OCI-LY7 (cell line): Measurements from ENCODE around the gene NECAB2. TPM values are rescaled to one million over a fixed set of nuclear protein-coding genes. Genes with fewer than 3 reads are reported as not detected.

Source experiments
- BruUV-seq: library from RNA; stranded (reverse); fragments of 400-500 nt; replicated peaks from 2 replicates; lab custom pipeline; 2021; lab: Mats Ljungman, UMichigan
- CTCF ChIA-PET: fragments of 300-600 bp; sonication (Branson Sonifier 250); formaldehyde crosslinking; loops from one replicate; lab custom pipeline; 2022; ENCODE audit warnings: antibody characterized with exemption; ENCODE audit not compliant: unreplicated experiment; lab: Charles Lee
- POLR2A ChIA-PET: fragments of 300-600 bp; sonication (Branson Sonifier 250); formaldehyde crosslinking; loops from one replicate; lab custom pipeline; 2022; ENCODE audit warnings: antibody characterized with exemption; lab: Charles Lee
- DNase-seq: peaks from one replicate; pipeline ENCODE4 v3.0.0-alpha.2; 2015; ENCODE audit warnings: low spot score
- H2AFZ ChIP-seq: fragments of 200-600 bp; sonication (generic), shearing (Covaris generic); 2 replicates; pipeline ENCODE4 v1.6.1; 2014; ENCODE audit warnings: mild to moderate bottlenecking, antibody characterized with exemption, low read length, moderate library complexity
- H3K27ac ChIP-seq: fragments of 200-600 bp; sonication (generic); 2 replicates; pipeline ENCODE4 v1.5.1; 2014; ENCODE audit warnings: mixed run types, low read depth, mild to moderate bottlenecking, moderate library complexity, low read length, inconsistent platforms; ENCODE audit not compliant: poor library complexity, severe bottlenecking
- H3K36me3 ChIP-seq: fragments of 200-600 bp; sonication (generic); 2 replicates; pipeline ENCODE4 v1.6.1; 2014; ENCODE audit warnings: mild to moderate bottlenecking, antibody characterized with exemption, low read length, moderate library complexity, mixed read lengths; ENCODE audit not compliant: insufficient read depth
- H3K4me1 ChIP-seq: fragments of 200-600 bp; sonication (generic); 2 replicates; pipeline ENCODE4 v1.5.1; 2014; ENCODE audit warnings: mild to moderate bottlenecking, low read length; ENCODE audit not compliant: insufficient read depth, poor library complexity, severe bottlenecking
- H3K4me2 ChIP-seq: fragments of 200-600 bp; sonication (generic); 2 replicates; pipeline ENCODE4 v1.6.1; 2014; ENCODE audit warnings: mild to moderate bottlenecking, low read length
- H3K4me3 ChIP-seq: fragments of 200-600 bp; sonication (generic); 2 replicates; pipeline ENCODE4 v1.5.1; 2014; ENCODE audit warnings: mild to moderate bottlenecking, low read depth, low read length; ENCODE audit not compliant: poor library complexity, severe bottlenecking
- H3K79me2 ChIP-seq: fragments of 200-600 bp; sonication (generic); 2 replicates; pipeline ENCODE4 v1.6.1; 2016; ENCODE audit warnings: low read depth, mild to moderate bottlenecking, low read length, moderate library complexity, mixed read lengths; ENCODE audit not compliant: insufficient read depth
- H3K9me2 ChIP-seq: fragments of 200-600 bp; sonication (generic); 2 replicates; pipeline ENCODE4 v1.6.1; 2016; ENCODE audit warnings: mild to moderate bottlenecking, low read length, mixed read lengths; ENCODE audit not compliant: insufficient read depth
- H3K9me3 ChIP-seq: fragments of 200-600 bp; sonication (generic); 2 replicates; pipeline ENCODE4 v1.6.1; 2014; ENCODE audit warnings: mild to moderate bottlenecking, mixed run types, low read length, mixed read lengths
- H4K20me1 ChIP-seq: fragments of 200-600 bp; sonication (generic); 2 replicates; pipeline ENCODE4 v1.6.1; 2014; ENCODE audit warnings: mild to moderate bottlenecking, antibody characterized with exemption, low read length, moderate library complexity, mixed read lengths; ENCODE audit not compliant: insufficient read depth
- CTCF ChIP-seq: fragments of 200-600 bp; sonication (generic); conservative IDR thresholded peaks from 2 replicates; pipeline ENCODE4 v1.5.1; 2014; ENCODE audit warnings: mild to moderate bottlenecking, antibody characterized with exemption, low read length, moderate library complexity, mixed read lengths
- EZH2phosphoT487 ChIP-seq: fragments of 200-600 bp; sonication (generic); IDR thresholded peaks from 2 replicates; pipeline ENCODE4 v1.6.1; 2018; ENCODE audit warnings: low read depth, borderline replicate concordance, mild to moderate bottlenecking, mixed run types, antibody characterized with exemption, low read length, moderate library complexity, mixed read lengths
- intact Hi-C: fragments of 100-400 bp; cut with micrococcal nuclease; formaldehyde crosslinking; loops from one replicate; pipeline ENCODE4 v1.10.0; 2022; ENCODE audit not compliant: unreplicated experiment
- total RNA-seq, 2 experiments: library from RNA; depleted of rRNA in 1 of 2; stranded (reverse); fragments of >200 nt in 1 of 2; shearing (Covaris generic) in 1 of 2; gene quantifications; 2 replicates each; pipeline ENCODE4 v1.2.3, GENCODE V29; 2014 to 2022

NECAB2 gene
- total RNA-seq, 2 experiments from 2014 or later, result not detected

GRCh38 chr16:84013787-84014569, 45.9 kb downstream of the NECAB2 start:
- no peak overlapping the region for H3K27ac ChIP-seq
- no peak overlapping the region; the same call in 1 of the 2 replicates for H2AFZ ChIP-seq

GRCh38 chr16:84014570-84015327, 46.7 kb downstream of the NECAB2 start:
- no peaks in the 10 kb centered on the region for H3K9me3 ChIP-seq
- DNase-seq, result peak; percentile 4
- intact Hi-C loops, result loop anchor here (10.0 kb wide), 1 partner anchor 210 kb away; the partner anchor contains the start of gene HSBP1
- H3K36me3 ChIP-seq, result no peaks in the 10 kb centered on the region
- H3K4me1 ChIP-seq, result peaks cover 4% of the 10 kb centered on the region
- H2AFZ ChIP-seq, result no peak overlapping the region; the same call in 1 of the 2 replicates
- TF ChIP-seq EZH2phosphoT487 (no peak), CTCF (no peak)
- H3K4me3 ChIP-seq, result no peak overlapping the region
- no peak overlapping the region for H3K27ac ChIP-seq
- H3K9me2 ChIP-seq, result no peaks in the 10 kb centered on the region
- BruUV-seq, result no TSS peak
- POLR2A ChIA-PET, result interaction anchor here (0.6 to 1.6 kb wide), 10 partner anchors 10 to 983 kb away, joined by 3 to 7 read pairs (median 4); partner anchors contain the start of genes MBTPS1, MLYCD and TAF1C
- CTCF ChIA-PET, result interaction anchor here (0.8 to 1.5 kb wide), 9 partner anchors 10 to 160 kb away, joined by 3 to 7 read pairs (median 3); no protein-coding TSS in a partner anchor
- no peaks in the 10 kb centered on the region for H3K79me2 ChIP-seq
- H3K4me2 ChIP-seq, result peak overlapping the region; percentile 17; the same call in 1 of the 2 replicates
- H4K20me1 ChIP-seq, result no peaks in the 10 kb centered on the region

More at GRCh38 chr16:84013787-84014569, 45.9 kb downstream of the NECAB2 start:
- Histone ChIP-seq H3K9me2 (no peaks in the 10 kb centered on the region), H3K4me2 (peak overlapping the region; percentile 17; the same call in 1 of the 2 replicates), H3K36me3 (no peaks in the 10 kb centered on the region), H3K4me3 (no peak overlapping the region), H3K9me3 (no peaks in the 10 kb centered on the region), H3K4me1 (peaks cover 4% of the 10 kb centered on the region), H3K79me2 (no peaks in the 10 kb centered on the region), H4K20me1 (no peaks in the 10 kb centered on the region)
- DNase-seq, result peak; percentile 98
- intact Hi-C loops, result loop anchor here (10.0 kb wide), 1 partner anchor 209 kb away; the partner anchor contains the start of gene HSBP1
- BruUV-seq, result no TSS peak
- CTCF ChIA-PET, result interaction anchor here (0.7 to 1.5 kb wide), 10 partner anchors 9 to 173 kb away, joined by 3 to 7 read pairs (median 3); partner anchors contain the start of gene TAF1C
- POLR2A ChIA-PET, result interaction anchor here (0.6 to 1.6 kb wide), 15 partner anchors 9 to 984 kb away, joined by 3 to 9 read pairs (median 4); partner anchors contain the start of genes MBTPS1, MLYCD and TAF1C
- no peak for TF ChIP-seq EZH2phosphoT487
- TF ChIP-seq CTCF, result no peak
